GM20000 (cell line): ENCODE data around the gene HOMEZ.
"Not testable (repeated sequence)": the region's sequence is repeated elsewhere in the genome, so short reads cannot be mapped to it uniquely, and the experiment has no call there.

Experiments
- DNase-seq: peaks from one replicate; pipeline ENCODE4 v3.0.0; 2012; ENCODE audit warnings: low spot score
- TF ChIP-seq, protein P1 (sequence below): IDR thresholded peaks from 2 replicates; pipeline ENCODE4 v1.5.1; 2012; ENCODE audit warnings: mild to moderate bottlenecking, control low read depth; ENCODE audit errors: extremely low read depth, missing control alignments

The HOMEZ gene

DNA sequence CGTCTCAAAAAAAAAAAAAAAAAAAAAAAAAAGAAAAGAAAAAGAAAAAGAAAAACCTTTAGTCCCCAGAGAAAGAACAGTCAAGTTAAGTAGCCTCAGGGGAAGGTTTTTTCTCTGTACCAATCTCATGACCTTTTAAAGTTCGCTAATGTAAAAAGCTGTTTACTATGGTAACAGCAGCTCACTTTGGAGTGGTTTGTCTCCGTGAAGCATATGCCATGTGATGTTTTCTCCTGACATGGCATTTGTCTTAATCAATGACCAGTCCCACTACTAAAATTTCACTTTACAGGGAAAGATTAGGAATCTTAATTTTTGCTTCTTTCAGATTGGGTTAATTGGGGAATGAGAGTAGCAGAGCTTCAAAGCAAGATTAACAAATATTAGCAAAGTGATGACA, 43.9 kb downstream of the HOMEZ start:
- DNase-seq = no peak
- TF ChIP-seq, protein P1, sequence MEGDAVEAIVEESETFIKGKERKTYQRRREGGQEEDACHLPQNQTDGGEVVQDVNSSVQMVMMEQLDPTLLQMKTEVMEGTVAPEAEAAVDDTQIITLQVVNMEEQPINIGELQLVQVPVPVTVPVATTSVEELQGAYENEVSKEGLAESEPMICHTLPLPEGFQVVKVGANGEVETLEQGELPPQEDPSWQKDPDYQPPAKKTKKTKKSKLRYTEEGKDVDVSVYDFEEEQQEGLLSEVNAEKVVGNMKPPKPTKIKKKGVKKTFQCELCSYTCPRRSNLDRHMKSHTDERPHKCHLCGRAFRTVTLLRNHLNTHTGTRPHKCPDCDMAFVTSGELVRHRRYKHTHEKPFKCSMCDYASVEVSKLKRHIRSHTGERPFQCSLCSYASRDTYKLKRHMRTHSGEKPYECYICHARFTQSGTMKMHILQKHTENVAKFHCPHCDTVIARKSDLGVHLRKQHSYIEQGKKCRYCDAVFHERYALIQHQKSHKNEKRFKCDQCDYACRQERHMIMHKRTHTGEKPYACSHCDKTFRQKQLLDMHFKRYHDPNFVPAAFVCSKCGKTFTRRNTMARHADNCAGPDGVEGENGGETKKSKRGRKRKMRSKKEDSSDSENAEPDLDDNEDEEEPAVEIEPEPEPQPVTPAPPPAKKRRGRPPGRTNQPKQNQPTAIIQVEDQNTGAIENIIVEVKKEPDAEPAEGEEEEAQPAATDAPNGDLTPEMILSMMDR = no peak

DNA sequence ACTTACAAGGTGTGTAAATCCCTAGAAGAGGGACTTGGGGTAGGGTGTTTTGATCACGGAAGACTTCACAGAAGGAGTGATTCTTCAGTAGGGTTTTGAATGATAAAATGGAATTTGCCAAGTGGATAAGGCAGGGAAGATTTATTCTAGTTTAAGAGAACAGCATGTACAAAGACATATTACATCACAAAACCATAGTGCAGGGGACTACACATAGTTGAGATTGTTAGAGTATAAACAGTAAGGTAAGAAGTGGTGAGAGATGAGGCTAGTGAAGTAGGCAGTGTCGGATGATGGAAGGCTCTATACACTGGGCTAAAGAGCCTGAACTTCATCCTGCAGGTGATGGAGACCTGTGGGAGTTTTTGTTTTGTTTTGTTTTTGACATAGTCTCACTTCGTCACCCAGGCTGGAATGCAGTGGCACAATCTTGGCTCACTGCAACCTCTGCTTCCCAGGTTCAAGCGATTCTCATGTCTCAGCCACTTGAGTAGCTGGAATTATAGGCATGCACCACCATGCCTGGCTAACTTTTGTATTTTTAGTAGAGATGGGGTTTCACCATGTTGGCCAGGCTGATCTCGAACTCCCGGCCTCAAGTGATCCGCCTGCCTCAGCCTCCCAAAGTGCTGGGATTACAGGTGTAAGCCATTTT, 44.7 kb downstream of the HOMEZ start:
- DNase-seq = not testable (repeated sequence)

DNA sequence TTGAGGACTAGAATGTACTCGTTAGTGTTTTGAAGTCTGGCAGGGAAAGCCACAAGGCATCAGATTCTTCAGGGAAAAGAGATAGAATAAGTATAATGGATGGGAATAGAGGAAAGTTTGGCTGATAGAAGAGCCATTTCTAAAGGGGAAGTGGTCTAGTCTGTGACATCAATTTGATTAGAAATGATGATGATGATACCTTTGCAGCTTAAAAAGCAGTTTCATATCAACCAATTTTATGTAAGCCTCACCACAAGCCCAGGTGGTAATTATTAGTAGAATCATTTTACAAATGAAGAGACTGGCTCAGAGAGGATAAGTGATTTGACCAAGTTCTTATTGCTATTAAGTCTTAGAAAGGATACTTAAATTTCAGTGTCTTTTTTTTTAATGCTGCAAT, 45.3 kb downstream of the HOMEZ start:
- TF ChIP-seq, protein P1 = no peak
- DNase-seq = no peak

DNA sequence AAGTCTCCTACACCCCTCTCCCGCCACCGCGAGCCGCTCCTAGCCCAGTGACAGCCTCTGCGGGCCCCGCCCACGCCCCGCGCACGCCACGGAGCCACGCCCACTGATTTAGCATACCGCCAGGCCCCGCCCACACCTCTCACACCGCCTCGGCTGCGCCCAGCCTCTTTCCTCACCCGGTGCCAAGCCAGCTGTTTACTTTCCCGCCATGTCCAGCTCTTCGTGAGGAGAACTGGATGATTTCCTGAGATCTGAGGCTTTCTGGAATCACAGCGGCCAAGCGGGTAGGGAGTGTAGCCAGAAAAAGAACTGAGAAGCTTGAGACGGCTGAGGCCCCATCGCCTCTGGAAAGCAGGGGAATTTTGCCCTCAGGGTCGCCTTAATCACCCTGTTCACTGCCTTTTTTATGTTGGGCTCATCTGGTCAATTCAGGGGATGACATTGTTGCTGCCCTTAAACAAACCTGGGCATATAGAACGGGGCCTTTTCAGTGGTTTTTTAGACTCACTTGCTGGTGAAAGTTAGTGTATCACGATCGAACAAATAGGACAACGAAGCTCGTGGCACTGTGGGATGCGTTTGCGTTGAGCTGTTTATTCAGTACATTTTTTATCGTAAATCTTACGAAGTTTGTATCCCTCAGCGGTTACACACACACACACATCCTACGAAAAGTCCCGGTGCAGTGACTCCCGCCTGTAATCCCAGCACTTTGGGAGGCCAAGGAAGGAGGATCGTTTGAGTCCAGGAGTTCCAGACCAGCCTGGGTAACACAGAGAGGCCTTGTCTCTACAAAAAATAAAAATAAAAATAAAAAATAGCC, 47.9 kb downstream of the HOMEZ start, which contains the start of gene RNF212B:
TSS of gene RNF212B (plus strand) at position 165 of the 823 bp plus-strand sequence. CDS start 2,410 bp downstream, outside the sequence.
- TF ChIP-seq, protein P1 = no peak
- DNase-seq = peak; percentile 89

DNA sequence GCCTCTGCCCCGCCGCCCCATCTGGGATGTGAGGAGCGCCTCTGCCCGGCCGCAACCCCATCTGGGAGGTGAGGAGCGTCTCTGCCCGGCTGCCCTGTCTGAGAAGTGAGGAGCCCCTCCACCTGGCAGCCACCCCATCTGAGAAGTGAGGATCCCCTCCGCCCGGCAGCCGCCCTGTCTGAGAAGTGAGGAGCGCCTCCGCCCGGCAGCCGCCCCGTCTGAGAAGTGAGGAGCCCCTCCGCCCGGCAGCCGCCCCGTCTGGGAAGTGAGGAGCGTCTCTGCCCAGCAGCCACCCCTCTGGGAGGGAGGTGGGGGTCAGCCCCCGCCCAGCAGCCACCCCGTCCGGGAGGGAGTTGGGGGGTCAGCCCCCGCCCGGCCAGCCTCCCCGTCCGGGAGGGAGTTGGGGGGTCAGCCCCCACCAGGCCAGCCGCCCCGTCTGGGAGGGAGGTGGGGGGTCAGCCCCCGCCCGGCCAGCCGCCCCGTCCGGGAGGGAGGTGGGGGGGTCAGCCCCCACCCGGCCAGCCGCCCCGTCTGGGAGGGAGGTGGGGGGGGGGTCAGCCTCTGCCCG, 53.6 kb downstream of the HOMEZ start:
- DNase-seq = not testable (repeated sequence)

DNA sequence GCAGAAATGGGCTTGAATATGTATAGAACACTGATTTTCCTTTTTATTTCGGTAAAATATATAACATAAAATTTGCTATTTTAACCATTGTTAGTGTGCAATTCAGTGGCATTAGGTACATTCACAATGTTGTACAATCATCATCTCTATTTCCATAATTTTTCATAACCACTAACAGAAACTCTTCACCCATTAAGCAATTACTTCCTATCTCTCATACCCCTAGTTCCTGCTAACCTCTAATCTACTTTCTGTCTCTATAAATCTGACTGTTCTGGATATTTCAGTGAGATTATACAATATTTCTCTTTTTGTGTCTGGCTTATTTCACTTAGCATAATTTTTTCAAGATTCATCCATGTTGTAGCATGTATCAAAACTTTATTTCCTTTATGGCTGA, 57.1 kb downstream of the HOMEZ start:
- TF ChIP-seq, protein P1 = no peak
- DNase-seq = no peak

GRCh38 chr14:23227566-23227965, 58.4 kb downstream of the HOMEZ start:
- TF ChIP-seq, protein P1 = no peak

DNA sequence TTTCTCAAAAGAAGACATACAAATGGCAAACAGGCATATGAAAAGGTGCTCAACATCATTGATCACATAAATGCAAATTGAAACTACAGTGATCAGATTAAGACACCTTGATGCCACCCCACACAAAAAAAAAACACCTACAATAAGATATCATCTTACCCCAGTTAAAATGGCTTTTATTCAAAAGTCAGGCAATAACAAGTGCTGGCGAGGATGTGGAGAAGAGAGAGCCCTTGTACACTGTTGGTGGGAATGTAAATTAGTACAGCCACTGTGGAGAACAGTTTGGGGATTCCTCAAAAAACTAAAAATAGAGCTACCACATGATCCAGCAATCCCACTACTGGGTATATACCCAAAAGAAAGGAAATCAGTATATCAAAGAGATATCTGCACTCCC, 61.0 kb downstream of the HOMEZ start:
- DNase-seq = not testable (repeated sequence)

More at GRCh38 chr14:23227566-23227965, 58.4 kb downstream of the HOMEZ start:
- DNase-seq = no peak
